Dermis blood vessel endothelial cell (primary cell): ENCODE data around the gene BACE2. TPM values are rescaled to one million over a fixed set of nuclear protein-coding genes. Genes with fewer than 3 reads are reported as not detected.

Experiments used
- DNase-seq: peaks from one replicate; pipeline ENCODE4 v3.0.0; 2010
- total RNA-seq: library from RNA; depleted of rRNA; stranded (reverse); fragments of >200 nt; gene quantifications from 2 replicates; pipeline ENCODE4 v1.2.3, GENCODE V29; 2014

Gene BACE2
- total RNA-seq, 1 donor from 2014 or later: 696 TPM

GRCh38 chr21:41325138-41325912 is 157.4 kb downstream of the BACE2 start:
- DNase-seq: no peak

DNA sequence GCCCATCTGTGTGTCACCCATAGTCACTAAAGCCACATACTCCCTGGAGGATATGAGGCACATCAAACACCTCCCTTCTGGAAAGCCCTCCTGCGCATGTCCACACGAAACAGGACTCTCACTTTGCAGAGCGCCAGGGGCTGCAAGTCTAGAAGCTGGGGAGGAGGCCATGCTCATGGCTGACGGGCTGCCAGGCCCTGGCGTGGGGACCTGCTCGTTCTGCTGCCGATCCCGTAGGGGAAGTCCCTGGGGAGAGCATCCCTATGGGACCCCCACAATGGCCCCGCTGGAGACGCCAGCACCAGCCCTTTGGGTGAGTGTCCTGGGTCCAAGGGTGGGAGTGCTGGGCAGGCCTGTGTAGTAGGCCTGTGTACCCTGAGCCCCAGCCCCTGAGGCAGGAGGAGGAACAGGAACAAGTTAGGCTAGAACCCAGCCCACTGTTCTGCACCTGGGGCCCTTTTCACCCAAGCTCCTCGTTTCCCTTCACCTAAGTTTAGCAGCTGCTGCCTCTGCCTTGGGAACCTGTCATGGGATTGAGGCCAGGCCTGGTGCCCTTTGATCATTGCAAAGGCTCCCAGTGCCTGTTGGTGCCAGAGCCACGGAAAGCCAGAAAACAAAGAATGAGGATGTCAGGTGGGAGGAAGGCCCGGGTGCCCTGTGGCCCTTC is 158.6 kb downstream of the BACE2 start:
- DNase-seq: no peak

- no peak for DNase-seq
These were observed 159.8 kb downstream of the BACE2 start for GRCh38 chr21:41327753-41328152.

DNA sequence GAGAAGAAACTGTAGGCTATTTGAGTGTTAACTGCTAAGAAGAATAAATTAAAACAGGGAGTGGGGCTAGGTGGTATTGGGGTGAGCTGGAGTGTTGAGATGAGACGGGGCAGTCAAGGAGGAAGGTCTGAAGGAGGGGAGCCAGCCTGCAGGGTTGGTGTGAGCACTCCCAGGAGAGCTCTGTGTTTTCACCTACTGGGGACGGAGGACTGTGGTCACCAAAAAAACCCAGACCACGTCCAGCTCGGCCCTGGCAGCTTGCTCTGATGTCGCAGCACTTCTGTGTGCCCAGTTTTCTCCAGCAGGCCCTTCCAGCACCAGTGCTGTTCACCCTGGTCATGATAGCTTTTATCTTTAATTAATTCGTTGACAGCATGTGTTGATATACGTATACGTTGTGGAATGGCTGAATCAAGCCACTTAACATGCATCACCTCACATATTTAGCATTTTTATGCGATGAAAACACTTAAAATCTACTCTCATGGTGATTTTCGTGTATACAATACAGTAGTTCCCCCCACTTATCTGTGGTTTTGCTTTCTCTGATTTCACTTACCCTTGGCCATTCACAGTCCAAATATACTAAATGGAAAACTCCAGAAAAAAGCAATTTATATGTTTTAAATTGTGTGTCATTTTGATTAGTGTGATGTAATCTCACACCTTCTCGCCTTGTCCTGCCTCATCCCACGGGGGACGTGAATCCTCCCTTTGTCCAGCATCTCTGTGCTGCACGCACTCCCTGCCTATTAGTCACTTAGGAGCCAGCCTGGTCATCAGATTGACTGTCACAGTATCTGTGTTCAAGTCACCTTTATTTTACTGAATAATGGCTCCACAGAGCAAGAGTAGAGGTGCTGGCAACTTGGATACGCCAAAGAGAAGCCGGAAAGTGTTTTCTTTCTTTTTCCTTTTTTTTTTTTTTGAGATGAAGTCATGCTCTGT is 161.0 kb downstream of the BACE2 start:
- DNase-seq: no peak

Other genes with a start within 250 kb of the BACE2 start
- not detected in 2 replicates for gene FAM3B, start 148.6 kb downstream of the BACE2 start, total RNA-seq
- gene MX2, start 193.9 kb downstream of the BACE2 start, total RNA-seq: 0.19 and 0.85 TPM in 2 replicates